Measurements from ENCODE around the gene LSS.

DNA sequence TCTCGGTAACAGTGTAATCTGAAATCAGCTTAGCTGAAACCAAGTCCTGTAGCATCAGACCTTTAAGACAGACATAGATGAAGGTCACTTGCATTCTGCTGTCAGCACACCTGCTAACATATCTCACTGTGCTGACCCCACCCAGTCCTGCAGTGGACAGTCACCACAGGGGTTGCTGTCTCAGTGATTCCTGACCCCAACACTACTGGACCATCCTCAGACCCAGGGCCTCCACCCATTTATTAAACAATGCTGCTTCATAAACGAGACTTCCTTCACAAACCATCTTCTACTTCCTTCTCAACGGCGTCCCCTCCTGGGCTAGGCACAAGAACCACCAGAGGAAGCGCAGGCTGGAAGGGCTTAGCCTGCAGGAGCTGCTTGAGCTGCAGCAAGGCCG is 17.8 kb upstream of the LSS start:
- TF ChIP-seq, protein P1, sequence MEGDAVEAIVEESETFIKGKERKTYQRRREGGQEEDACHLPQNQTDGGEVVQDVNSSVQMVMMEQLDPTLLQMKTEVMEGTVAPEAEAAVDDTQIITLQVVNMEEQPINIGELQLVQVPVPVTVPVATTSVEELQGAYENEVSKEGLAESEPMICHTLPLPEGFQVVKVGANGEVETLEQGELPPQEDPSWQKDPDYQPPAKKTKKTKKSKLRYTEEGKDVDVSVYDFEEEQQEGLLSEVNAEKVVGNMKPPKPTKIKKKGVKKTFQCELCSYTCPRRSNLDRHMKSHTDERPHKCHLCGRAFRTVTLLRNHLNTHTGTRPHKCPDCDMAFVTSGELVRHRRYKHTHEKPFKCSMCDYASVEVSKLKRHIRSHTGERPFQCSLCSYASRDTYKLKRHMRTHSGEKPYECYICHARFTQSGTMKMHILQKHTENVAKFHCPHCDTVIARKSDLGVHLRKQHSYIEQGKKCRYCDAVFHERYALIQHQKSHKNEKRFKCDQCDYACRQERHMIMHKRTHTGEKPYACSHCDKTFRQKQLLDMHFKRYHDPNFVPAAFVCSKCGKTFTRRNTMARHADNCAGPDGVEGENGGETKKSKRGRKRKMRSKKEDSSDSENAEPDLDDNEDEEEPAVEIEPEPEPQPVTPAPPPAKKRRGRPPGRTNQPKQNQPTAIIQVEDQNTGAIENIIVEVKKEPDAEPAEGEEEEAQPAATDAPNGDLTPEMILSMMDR (IDR thresholded peaks at IDR 0.05) = no peak
- no peak for TF ChIP-seq POLR2A (IDR thresholded peaks at IDR 0.05)
